ENCODE results near the gene PRAMEF9. TPM values are rescaled to one million over a fixed set of nuclear protein-coding genes. Genes with fewer than 3 reads are reported as not detected.

The PRAMEF9 gene
- total and polyA plus RNA-seq, 2 donors (not counting 1 experiment from before 2014, with no cell fraction given) = not detected

- no peak overlapping the region for H3K4me2 ChIP-seq (ENCODE audit: extremely low read depth, insufficient read depth, low read length)
- H3K9ac ChIP-seq (ENCODE audit: insufficient read depth, low read length) = no peak overlapping the region
- no peaks in the 10 kb centered on the region for H3K79me2 ChIP-seq (ENCODE audit: control insufficient read depth, insufficient read depth, low read length)
- TF ChIP-seq CTCF (conservative IDR thresholded peaks at IDR 0.05 in 1 of 2, IDR thresholded peaks at IDR 0.05 in 1 of 2; ENCODE audit: low read depth in 1 of 2, low read length in 2 of 2) (no peak), EZH2 (IDR thresholded peaks at IDR 0.05; ENCODE audit: low read length, missing control alignments) (no peak)
- H3K9me3 ChIP-seq (ENCODE audit: control insufficient read depth, insufficient read depth, low read depth, low read length) = no peaks in the 10 kb centered on the region
- no peak overlapping the region for H3K27ac ChIP-seq (ENCODE audit: insufficient read depth, low read length)
- no peaks in the 10 kb centered on the region for H4K20me1 ChIP-seq (ENCODE audit: control insufficient read depth, extremely low read depth, insufficient read depth, low read length)
- no peaks in the 10 kb centered on the region for H3K27me3 ChIP-seq (ENCODE audit: control insufficient read depth, insufficient read depth, low read length)
- H3K4me3 ChIP-seq (replicated peaks in 1 of 4; ENCODE audit: control extremely low read depth in 1 of 4, insufficient read depth in 1 of 4, low read depth in 3 of 4, low read length in 4 of 4) = no peak overlapping the region
- H2AFZ ChIP-seq (ENCODE audit: low read length) = no peak overlapping the region
- no peaks in the 10 kb centered on the region for H3K4me1 ChIP-seq (ENCODE audit: control insufficient read depth, extremely low read depth, insufficient read depth, low read length)
- no peak for DNase-seq (ENCODE audit: low read depth in 2 of 2)
- no peaks in the 10 kb centered on the region for H3K36me3 ChIP-seq (ENCODE audit: control insufficient read depth, insufficient read depth, low read length)
These were observed 56.7 kb downstream of the PRAMEF9 start for GRCh38 chr1:13228343-13228781.

Other genes with a start within 250 kb of the PRAMEF9 start
- gene PRAMEF6, start 224.3 kb upstream of the PRAMEF9 start, total RNA-seq = not detected in 2 replicates
- gene PRAMEF6, start 224.3 kb upstream of the PRAMEF9 start, polyA plus RNA-seq = not detected in 2 replicates
- gene PRAMEF27, start 115.3 kb upstream of the PRAMEF9 start, total RNA-seq = not detected in 2 replicates
- not detected in 2 replicates for gene PRAMEF27, start 115.3 kb upstream of the PRAMEF9 start, polyA plus RNA-seq
- gene HNRNPCL3, start 111.1 kb upstream of the PRAMEF9 start, total RNA-seq = not detected in 2 replicates
- not detected in 2 replicates for gene HNRNPCL3, start 111.1 kb upstream of the PRAMEF9 start, polyA plus RNA-seq
- gene PRAMEF25, start 101.1 kb upstream of the PRAMEF9 start, total RNA-seq = not detected in 2 replicates
- not detected in 2 replicates for gene PRAMEF25, start 101.1 kb upstream of the PRAMEF9 start, polyA plus RNA-seq
- not detected in 2 replicates for gene HNRNPCL2, start 55.0 kb upstream of the PRAMEF9 start, total RNA-seq
- not detected in 2 replicates for gene HNRNPCL2, start 55.0 kb upstream of the PRAMEF9 start, polyA plus RNA-seq
- not detected in 2 replicates for gene PRAMEF26, start 15.8 kb upstream of the PRAMEF9 start, total RNA-seq
- gene PRAMEF26, start 15.8 kb upstream of the PRAMEF9 start, polyA plus RNA-seq = not detected in 2 replicates
- not detected in 2 replicates for gene HNRNPCL4, start 6.2 kb upstream of the PRAMEF9 start, total RNA-seq
- not detected in 2 replicates for gene HNRNPCL4, start 6.2 kb upstream of the PRAMEF9 start, polyA plus RNA-seq
- gene PRAMEF13, start 29.6 kb downstream of the PRAMEF9 start, total RNA-seq = not detected in 2 replicates
- gene PRAMEF13, start 29.6 kb downstream of the PRAMEF9 start, polyA plus RNA-seq = not detected in 2 replicates
- gene PRAMEF18, start 54.3 kb downstream of the PRAMEF9 start, total RNA-seq = not detected in 2 replicates
- not detected in 2 replicates for gene PRAMEF18, start 54.3 kb downstream of the PRAMEF9 start, polyA plus RNA-seq
- not detected in 2 replicates for gene PRAMEF5, start 82.3 kb downstream of the PRAMEF9 start, total RNA-seq
- gene PRAMEF5, start 82.3 kb downstream of the PRAMEF9 start, polyA plus RNA-seq = not detected in 2 replicates
- gene PRAMEF8, start 113.3 kb downstream of the PRAMEF9 start, total RNA-seq = not detected in 2 replicates
- gene PRAMEF8, start 113.3 kb downstream of the PRAMEF9 start, polyA plus RNA-seq = not detected in 2 replicates
- gene PRAMEF33, start 131.7 kb downstream of the PRAMEF9 start, total RNA-seq = not detected in 2 replicates
- not detected in 2 replicates for gene PRAMEF33, start 131.7 kb downstream of the PRAMEF9 start, polyA plus RNA-seq
- not detected in 2 replicates for gene PRAMEF15, start 143.7 kb downstream of the PRAMEF9 start, total RNA-seq
- gene PRAMEF15, start 143.7 kb downstream of the PRAMEF9 start, polyA plus RNA-seq = not detected in 2 replicates
- gene PRAMEF14, start 175.3 kb downstream of the PRAMEF9 start, total RNA-seq = not detected in 2 replicates
- not detected in 2 replicates for gene PRAMEF14, start 175.3 kb downstream of the PRAMEF9 start, polyA plus RNA-seq
- not detected in 2 replicates for gene PRAMEF19, start 200.1 kb downstream of the PRAMEF9 start, total RNA-seq
- not detected in 2 replicates for gene PRAMEF19, start 200.1 kb downstream of the PRAMEF9 start, polyA plus RNA-seq
- not detected in 2 replicates for gene PRAMEF17, start 217.8 kb downstream of the PRAMEF9 start, total RNA-seq
- gene PRAMEF17, start 217.8 kb downstream of the PRAMEF9 start, polyA plus RNA-seq = not detected in 2 replicates
- not detected in 2 replicates for gene PRAMEF20, start 238.6 kb downstream of the PRAMEF9 start, total RNA-seq
- gene PRAMEF20, start 238.6 kb downstream of the PRAMEF9 start, polyA plus RNA-seq = not detected in 2 replicates